Mesodermal cell (in vitro differentiated cells): ENCODE measurements around the gene SYT2.
"Not testable (repeated sequence)": the region's sequence is repeated elsewhere in the genome, so short reads cannot be mapped to it uniquely, and the experiment has no call there.

ENCODE experiments used
- H3K27ac ChIP-seq: 2 replicates; pipeline ENCODE4 v1.7.0; 2013; ENCODE audit warnings: mild to moderate bottlenecking, low read depth, low read length, moderate library complexity; ENCODE audit not compliant: severe bottlenecking
- H3K36me3 ChIP-seq: 2 replicates; pipeline ENCODE4 v1.7.1; 2013; ENCODE audit warnings: mild to moderate bottlenecking, low read length, moderate library complexity; ENCODE audit not compliant: control insufficient read depth, insufficient read depth
- H3K4me1 ChIP-seq: one replicate; pipeline ENCODE4 v1.7.1; 2013; ENCODE audit warnings: mild to moderate bottlenecking, low read length; ENCODE audit not compliant: insufficient read depth, control insufficient read depth, poor library complexity, severe bottlenecking
- H3K4me3 ChIP-seq: 2 replicates; pipeline ENCODE4 v1.7.0; 2013; ENCODE audit warnings: low read length, control low read depth, mild to moderate bottlenecking; ENCODE audit not compliant: insufficient read depth, poor library complexity, severe bottlenecking; ENCODE audit errors: extremely low read depth
- H3K9me3 ChIP-seq: 2 replicates; pipeline ENCODE4 v1.7.1; 2013; ENCODE audit warnings: mild to moderate bottlenecking, low read length, moderate library complexity; ENCODE audit not compliant: control insufficient read depth
- WGBS, 2 experiments: methylation state at CpG; one replicate each; pipeline ENCODE4 v1.1.5; 2013; ENCODE audit warnings: missing lambda C conversion rate in 2 of 2; ENCODE audit not compliant: insufficient coverage in 2 of 2; 5-methylcytosine and 5-hydroxymethylcytosine counted together

Gene SYT2

GRCh38 chr1:202631076-202631923, 79.0 kb downstream of the SYT2 start:
- Histone ChIP-seq H3K4me1 (peaks cover 11% of the 10 kb centered on the region), H3K36me3 (no peaks in the 10 kb centered on the region), H3K27ac (no peak overlapping the region), H3K4me3 (no peak overlapping the region), H3K9me3 (no peaks in the 10 kb centered on the region)
- WGBS, 2 experiments: 80 to 87% methylated on average over 9 to 10 of the region's 11 CpGs

GRCh38 chr1:202630541-202630940, 79.7 kb downstream of the SYT2 start:
- Histone ChIP-seq H3K9me3 (no peaks in the 10 kb centered on the region), H3K4me3 (no peak overlapping the region), H3K4me1 (peaks cover 11% of the 10 kb centered on the region), H3K27ac (no peak overlapping the region), H3K36me3 (no peaks in the 10 kb centered on the region)
- WGBS, 2 experiments: 92 to 96% methylated on average over 4 to 6 of the region's 6 CpGs

- H3K9me3 ChIP-seq, H3K27ac ChIP-seq, H3K4me3 ChIP-seq, H3K36me3 ChIP-seq: not testable (repeated sequence)
- 71 to 88% methylated on average over 1 to 2 of the region's 6 CpGs for WGBS, 2 experiments
- H3K4me1 ChIP-seq: peaks cover 11% of the 10 kb centered on the region
Observed at GRCh38 chr1:202630096-202630495, 80.2 kb downstream of the SYT2 start.

- not testable (repeated sequence) for H3K36me3 ChIP-seq, H3K27ac ChIP-seq, H3K4me3 ChIP-seq, H3K9me3 ChIP-seq
- H3K4me1 ChIP-seq: peaks cover 11% of the 10 kb centered on the region
- 80% methylated on average over 1 of the region's 2 CpGs; no CpG with 5 or more reads in 1 of the 2 experiments for WGBS, 2 experiments
Observed at GRCh38 chr1:202629257-202629811, 80.9 kb downstream of the SYT2 start.

- Histone ChIP-seq H3K4me1 (peaks cover 11% of the 10 kb centered on the region), H3K27ac (no peak overlapping the region)
- 95 to 97% methylated on average over 3 to 7 of the region's 7 CpGs for WGBS, 2 experiments
Observed at GRCh38 chr1:202628646-202629215, 81.5 kb downstream of the SYT2 start.

GRCh38 chr1:202627841-202628565, 82.3 kb downstream of the SYT2 start:
- Histone ChIP-seq H3K4me3 (no peak overlapping the region), H3K4me1 (peaks cover 13% of the 10 kb centered on the region), H3K27ac (no peak overlapping the region), H3K9me3 (no peaks in the 10 kb centered on the region), H3K36me3 (no peaks in the 10 kb centered on the region)
- 96 to 100% methylated on average over 8 to 9 of the region's 13 CpGs for WGBS, 2 experiments

More at GRCh38 chr1:202628646-202629215, 81.5 kb downstream of the SYT2 start:
- no peaks in the 10 kb centered on the region for H3K9me3 ChIP-seq
- no peaks in the 10 kb centered on the region for H3K36me3 ChIP-seq
- H3K4me3 ChIP-seq: no peak overlapping the region

GRCh38 chr1:202627036-202627435, 83.2 kb downstream of the SYT2 start:
- not testable (repeated sequence) for H3K36me3 ChIP-seq, H3K4me3 ChIP-seq, H3K27ac ChIP-seq, H3K9me3 ChIP-seq
- WGBS, 2 experiments: 59 to 61% methylated on average over 3 to 6 of the region's 7 CpGs
- H3K4me1 ChIP-seq: peaks cover 19% of the 10 kb centered on the region

- Histone ChIP-seq H3K4me1 (peaks cover 19% of the 10 kb centered on the region), H3K27ac (no peak overlapping the region), H3K4me3 (no peak overlapping the region), H3K9me3 (no peaks in the 10 kb centered on the region), H3K36me3 (no peaks in the 10 kb centered on the region)
- 49 to 91% methylated on average over 4 to 14 of the region's 28 CpGs for WGBS, 2 experiments
Observed at GRCh38 chr1:202625416-202626360, 84.6 kb downstream of the SYT2 start.

GRCh38 chr1:202624781-202625108, 85.5 kb downstream of the SYT2 start:
- Histone ChIP-seq H3K9me3 (no peaks in the 10 kb centered on the region), H3K36me3 (no peaks in the 10 kb centered on the region), H3K27ac (no peak overlapping the region), H3K4me3 (no peak overlapping the region), H3K4me1 (peaks cover 19% of the 10 kb centered on the region)
- WGBS, 2 experiments: 89 to 91% methylated on average over 1 of the region's 1 CpG
